GM19043 (cell line): Measurements from ENCODE around the gene RTL1.

Experiments used
- ATAC-seq: cut with Tn5 transposase; IDR thresholded peaks from one replicate; pipeline ENCODE4 v1.9.1; 2021; ENCODE audit warnings: low read depth; ENCODE audit not compliant: unreplicated experiment

The RTL1 gene

DNA sequence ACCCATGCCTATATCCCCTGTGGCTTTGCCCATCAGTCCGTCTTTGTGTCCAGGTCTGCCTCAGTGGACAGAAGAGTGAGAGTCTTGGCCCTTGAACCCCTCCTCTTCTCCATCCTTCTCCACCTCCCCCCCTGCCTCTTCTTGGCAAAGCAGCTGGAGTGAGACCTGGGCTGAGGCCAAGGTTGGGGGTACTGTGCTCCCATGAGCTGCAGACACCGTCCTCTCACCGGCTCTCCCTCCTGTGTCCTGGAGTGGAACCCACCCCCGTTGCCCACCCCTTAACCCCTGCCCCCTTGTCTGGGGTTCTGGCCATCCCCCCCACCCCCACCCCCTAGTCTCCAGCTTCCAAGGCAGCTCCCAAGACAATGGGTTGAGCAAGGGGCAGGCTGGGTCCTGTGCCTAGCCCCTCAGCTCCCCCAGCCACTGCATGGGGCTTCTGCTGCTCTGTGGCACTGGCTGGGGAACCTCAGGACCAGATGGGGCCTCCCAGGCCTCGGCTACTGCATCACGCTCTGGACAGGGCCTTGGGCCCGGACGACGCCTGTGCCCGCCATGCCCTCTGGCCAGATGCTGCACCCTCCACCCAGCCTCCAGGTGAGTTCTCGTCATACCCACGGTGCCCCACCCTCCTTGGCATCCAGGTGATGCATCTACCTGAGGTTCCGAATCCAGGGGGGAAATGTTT is 35.7 kb downstream of the RTL1 start:
- no peak for ATAC-seq

DNA sequence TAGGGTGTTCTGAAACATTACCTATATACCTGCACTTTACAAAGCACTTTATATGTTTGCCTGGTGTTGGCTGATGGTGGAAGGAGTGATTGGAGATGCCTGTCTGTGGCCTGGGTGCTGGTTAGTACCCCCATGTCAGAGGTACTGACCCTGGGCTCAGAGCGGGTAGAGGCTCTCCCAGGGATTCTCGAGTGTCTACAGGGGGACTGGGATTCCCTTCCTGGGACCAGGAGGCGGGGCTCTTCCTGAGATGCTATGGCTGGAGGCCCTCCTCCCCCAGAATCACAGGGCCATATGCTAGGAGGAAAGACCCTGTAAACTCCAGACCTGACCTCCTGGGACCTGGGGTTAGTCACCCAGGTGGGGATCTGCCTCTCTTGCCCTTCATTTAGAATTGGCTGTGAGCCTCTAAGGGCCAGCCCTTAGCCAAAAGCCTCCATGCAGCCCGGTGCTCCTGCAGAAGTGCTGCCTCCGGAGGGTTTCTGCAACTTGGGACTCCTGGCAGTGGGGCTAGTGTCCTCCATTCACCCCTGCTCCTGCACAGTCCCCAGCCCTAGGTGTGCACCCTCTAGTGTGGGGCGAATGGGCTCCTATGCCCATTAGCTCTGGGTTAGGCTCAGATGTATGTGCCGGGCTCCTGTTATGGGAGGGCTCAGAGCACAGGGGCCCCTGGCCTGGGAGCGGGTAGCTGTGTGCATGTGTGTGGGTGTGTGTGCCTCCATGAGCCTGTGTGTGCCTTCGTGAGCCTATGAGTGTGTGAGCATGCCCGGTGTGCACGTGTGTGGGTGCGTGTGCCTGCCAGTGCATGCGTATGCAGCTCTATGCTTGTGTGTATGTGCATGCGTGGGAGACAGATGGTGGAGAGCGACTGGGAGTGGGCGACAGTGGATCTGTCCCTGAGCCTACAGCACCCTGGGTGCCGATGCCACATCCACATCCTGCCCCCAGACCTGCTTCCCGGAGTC is 36.6 kb downstream of the RTL1 start:
- no peak for ATAC-seq

DNA sequence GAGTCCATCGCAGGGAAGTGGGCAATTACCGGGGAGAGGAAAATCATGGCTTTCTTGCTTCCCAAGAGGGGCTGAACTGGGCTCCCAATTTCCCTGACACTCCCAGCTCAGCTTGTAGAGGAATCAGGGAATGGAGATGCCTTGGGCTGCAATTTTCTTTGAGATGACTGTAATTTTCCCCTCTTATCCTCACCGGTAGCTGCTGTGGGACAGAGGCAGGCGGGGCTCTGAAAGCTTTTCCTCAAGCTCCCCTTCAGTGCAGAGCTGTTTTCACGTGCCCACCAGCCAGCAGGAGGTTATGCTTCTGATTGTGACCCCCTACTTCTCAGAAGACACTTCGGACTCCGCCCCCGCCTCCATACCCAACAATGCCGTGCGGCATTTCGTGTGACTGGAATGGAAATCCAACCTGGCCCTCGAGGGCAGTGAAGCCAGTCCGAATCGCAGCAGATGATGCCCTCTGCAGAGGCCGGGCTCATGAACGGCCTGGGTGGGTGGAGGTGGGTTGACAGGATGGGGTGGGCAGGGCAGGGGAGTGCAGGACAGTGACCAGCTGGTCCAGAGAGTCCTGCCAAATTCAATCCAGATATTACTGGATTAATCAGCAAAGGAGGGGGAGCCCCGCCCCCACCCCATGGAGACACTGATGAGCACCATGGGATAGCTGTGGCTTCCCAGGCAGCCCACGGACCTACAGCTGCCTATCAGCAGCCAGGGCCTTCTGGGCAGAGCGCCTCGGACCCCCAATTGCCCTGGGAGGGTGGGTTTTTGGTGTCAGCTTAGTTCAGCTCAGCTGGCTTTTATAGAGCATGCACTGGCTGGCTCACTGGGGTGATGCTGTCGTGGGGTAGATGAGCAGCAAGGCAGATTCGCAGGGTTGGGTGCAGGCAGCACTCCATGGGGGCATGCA is 37.6 kb downstream of the RTL1 start:
- no peak for ATAC-seq

DNA sequence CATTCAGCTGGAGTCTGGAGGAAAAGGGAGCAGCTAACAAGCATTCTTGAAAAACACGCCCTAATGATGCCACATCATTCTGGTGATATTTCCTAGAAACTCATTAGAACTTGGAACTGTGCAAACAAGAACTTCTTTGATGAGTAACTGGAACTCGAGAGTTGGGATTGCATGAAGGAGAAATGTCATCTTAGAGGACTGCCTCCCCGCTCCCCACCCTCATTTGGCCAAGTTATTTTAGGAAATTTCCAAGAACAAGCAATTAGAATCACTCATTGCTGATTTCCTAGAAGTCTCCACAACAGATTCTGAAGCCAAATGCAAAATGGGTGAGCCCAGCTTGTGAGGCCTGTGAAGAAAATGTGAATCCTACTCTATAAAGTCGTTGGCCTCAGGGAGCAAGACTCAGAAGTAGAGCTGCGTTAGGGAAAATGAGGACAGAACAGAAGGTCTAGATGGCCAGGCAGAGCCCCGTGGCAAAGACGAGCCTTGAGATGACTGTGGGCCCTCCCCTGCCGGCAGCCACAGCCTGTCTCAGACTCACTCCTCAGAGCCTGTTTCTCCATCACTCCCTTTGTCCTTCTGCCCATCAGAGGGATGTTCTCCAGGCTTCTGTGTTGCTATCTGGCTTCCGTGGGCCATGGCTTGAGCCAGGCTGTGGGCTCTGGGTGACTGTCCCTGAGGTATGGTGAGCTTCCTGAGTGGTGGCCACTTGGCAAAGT is 38.4 kb downstream of the RTL1 start:
- no peak for ATAC-seq

DNA sequence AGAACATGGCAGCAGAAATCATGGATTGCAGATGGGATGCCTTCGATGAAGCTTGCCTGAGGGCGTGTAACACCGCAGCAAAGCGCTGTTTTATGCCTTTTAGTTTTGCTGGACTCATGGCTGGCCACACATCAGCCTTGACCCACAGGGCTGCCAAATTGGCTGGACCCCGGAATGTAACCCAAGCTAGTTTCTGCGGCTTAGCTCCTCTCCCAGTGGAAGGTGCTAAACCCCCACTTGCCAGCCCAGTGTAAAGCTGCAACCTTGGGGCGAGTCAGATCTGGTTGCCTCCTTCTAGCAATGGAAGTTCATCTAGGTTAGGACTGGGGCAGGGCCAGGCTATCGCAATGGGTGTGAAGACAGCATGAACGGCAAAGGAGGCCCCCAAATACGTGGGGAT is 39.3 kb downstream of the RTL1 start:
- no peak for ATAC-seq

DNA sequence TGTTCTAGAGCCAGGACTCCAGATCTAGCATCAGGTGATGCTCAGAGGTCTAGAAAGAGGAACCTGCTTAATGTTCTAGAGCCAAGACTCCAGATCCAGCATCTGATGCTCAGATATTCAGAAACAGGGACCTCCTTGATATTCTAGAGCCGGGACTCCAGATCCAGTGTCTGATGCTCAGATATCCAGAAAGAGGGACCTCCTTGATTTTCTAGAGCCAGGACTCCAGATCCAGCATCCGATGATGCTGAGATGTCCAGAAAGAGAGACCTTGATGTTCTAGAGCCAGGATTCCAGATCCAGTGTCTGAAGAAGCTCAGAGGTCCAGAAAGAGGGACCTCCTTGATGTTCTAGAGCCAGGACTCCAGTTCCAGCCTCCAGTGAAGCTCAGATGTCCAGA is 40.7 kb downstream of the RTL1 start:
- no peak for ATAC-seq

DNA sequence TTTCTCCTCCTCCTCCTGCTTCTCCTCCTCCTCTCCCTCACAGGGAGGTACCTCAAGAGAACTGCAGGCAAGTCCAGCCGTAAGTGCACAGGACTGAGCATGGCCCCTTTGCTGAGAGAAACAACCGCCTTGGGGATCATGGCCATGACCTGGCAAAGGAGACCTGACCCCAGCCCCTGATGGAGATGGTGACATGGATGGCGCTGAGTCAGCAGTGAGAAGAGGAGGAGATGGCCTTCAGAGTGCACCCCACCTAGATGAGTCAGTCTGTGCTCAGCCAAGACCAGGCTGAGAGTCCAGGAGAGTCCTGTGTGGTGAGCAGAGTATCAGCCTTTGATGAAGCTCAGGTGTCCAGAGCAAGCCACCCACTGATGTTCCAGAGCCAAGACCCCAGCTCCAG is 41.2 kb downstream of the RTL1 start:
- no peak for ATAC-seq

DNA sequence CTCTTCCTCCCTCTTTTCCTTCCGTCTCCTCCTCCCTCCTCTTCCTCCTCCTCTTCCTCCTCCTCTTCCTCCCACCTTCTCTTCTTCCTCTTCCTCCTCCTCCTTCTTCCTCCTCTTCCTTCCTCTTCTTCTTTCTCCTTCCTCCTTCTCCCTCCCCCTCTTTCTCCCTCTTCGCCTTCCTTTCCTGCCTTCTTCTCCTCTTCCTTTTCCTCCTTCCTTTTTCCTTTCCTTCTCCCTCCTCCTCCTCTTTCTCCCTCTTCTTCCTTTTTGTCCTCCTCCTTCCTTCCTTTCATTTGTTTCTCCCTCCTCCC is 41.6 kb downstream of the RTL1 start:
- no peak for ATAC-seq

DNA sequence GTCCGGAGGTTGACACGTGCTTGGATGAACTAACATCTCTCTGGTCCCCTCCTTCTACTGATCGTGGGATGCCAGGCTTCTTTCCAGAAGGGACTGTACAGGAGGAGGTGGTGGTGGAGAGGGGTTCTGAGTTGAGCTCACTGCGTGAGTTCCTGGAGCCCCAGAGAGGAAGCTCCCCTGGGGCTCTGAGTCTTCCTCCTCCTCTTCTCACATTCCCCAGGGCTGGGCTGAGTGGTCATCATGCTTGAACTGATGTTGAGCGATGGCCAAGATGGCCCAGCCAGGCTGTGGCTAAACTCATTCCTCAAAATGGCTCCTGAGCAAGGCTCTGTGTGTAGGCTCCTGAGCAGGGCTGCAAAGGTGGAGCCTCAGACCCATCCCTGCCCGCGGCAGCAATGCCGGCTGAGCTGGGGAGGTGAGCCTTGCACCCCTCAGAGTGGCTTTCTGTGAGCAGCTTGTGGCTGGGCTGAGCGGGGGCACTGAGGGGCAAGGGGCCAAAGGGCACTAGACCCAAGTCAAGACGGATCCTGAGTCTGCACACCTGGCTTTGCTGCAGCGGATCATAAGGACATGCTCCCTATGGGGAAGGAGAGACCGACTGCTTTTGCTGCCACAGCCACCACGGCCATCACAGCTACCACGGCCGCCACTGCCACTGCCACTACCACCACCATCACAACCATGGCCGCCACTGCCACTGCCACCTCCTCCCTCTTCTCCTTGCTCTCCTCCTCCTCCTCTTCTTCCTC is 42.2 kb downstream of the RTL1 start:
- no peak for ATAC-seq

DNA sequence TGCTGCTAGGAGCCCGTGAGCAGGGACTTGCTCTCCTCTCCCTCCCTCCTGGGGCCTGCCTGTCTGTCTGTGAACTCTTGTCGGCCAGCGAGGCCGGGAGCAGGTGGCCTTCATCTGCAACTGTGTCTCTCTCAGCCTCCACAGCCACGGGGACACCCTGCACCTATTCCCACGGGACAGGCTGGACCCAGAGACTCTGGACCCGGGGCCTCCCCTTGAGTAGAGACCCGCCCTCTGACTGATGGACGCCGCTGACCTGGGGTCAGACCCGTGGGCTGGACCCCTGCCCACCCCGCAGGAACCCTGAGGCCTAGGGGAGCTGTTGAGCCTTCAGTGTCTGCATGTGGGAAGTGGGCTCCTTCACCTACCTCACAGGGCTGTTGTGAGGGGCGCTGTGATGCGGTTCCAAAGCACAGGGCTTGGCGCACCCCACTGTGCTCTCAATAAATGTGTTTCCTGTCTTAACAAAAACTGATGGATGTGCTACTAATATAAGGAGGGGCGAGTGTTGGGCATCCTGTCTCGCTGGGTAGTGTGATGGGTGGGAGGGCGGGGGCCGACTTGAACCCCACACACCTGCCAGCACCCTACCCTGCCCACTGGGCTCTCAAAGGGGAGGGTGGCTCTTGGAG is 42.9 kb downstream of the RTL1 start:
- ATAC-seq, result no peak

DNA sequence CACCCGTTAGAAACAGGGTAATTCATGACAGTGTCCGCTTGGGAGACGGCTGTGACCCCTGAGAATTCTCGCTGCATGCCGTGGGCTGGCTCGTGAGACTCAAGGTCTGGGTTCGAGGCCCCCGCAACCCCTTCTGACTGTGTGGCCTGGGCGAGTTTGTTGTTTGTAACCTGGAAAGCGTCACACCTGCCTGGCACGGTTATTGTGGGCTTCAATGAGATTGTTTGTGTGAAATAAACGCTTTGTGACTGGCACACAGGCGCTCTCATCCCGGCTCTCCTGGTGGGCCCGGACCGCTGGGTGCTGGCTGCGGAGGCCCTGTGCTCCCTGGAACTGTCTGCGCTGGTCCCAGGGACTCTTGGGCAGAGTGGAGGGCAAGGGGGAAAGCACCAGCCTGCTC is 43.7 kb downstream of the RTL1 start:
- ATAC-seq, result no peak

DNA sequence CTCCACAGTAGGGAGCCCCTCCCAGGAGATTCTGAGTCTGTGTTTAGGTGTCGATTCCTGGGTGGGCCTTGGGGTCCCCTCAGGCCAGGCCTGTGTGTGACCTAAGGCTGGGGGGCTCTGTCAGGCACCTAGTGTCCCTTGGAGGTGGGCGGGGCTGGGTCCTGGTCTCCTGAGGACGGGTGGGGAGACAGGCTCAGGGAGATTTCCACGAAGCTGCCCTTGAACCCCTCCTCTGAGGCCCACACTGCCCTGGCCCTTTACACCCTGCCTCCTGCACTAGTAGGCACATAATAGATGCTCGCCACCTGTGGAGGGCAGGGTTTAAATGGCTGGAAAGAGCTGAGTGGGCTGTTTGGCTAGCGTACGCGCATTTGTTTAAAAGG is 44.7 kb downstream of the RTL1 start:
- no peak for ATAC-seq

DNA sequence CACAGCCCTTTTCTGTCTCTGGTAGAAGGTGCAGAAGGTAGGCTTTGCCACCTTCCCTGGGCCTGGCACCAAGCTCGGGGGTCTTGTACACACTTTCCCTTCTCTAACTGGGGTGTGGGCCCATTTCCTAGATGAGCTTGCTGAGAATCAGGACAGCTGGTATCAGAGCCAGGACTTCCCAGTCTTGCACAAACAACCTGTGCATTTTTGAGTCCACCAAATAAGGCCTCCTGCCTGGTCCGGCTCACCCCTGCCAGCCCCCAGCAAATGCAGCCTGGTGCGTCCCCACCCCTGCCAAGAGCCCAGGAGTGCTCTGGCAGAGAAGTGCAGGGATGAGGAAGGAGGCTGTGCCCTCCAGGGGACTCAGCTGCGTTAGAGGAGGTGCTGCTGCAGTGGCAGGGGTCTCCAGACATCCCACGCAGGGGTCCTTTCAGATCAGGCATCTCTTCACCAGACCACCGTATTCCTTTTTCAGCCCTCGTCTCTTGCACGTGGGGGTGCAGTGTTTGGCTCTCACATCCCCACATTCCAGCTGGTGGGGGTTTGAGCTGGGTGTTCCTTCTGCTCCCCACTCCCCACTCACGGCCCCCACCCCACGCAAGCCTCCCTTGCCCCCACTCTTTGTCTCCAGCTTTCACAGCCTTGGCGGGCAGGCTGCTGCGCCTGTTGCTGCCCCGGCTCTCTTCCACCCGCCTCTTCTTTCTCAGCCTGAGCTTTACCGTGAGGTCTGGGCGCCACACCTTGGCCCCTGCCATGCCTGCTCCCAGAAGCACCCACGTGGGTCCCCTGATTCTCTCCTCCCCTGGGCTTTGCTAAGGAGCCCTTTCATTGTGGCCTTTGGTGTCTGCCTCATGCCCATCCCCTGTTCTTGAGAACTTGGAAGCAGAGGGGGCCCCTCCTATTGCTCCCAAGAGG is 45.3 kb downstream of the RTL1 start:
- ATAC-seq, result no peak

DNA sequence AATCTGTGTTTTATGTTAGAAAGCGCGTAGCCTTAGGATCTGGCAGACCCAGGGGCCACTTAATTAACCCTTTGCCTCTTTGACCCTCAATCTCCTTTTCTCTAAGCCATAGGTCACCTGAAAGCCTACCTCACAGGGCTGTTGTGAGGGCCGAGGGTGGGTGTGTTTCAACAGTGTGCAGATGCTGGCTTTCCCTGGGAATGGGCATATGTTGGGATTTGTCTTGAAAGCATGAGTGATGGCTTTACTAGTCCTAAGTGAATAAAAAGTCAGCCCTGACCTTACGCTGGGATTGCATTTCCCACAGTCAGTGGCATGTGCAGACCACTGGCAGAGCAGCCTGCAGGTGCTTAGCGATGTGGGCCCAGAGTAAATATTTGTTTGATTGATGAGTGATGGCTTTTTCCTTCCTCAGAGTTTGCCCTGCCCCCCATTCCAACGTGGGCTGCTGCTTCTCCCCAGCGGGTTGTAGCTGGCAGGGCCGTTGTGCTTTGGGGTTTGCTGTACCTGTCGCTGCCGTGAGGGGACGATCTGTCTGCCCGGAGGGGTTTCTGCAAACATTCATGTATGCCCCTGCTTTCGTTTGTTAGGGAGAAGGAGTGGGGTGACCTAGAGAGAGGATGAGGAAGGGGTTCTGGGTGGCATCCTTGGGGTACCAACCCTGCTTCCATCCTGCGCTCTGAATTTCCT is 46.1 kb downstream of the RTL1 start:
- no peak for ATAC-seq

DNA sequence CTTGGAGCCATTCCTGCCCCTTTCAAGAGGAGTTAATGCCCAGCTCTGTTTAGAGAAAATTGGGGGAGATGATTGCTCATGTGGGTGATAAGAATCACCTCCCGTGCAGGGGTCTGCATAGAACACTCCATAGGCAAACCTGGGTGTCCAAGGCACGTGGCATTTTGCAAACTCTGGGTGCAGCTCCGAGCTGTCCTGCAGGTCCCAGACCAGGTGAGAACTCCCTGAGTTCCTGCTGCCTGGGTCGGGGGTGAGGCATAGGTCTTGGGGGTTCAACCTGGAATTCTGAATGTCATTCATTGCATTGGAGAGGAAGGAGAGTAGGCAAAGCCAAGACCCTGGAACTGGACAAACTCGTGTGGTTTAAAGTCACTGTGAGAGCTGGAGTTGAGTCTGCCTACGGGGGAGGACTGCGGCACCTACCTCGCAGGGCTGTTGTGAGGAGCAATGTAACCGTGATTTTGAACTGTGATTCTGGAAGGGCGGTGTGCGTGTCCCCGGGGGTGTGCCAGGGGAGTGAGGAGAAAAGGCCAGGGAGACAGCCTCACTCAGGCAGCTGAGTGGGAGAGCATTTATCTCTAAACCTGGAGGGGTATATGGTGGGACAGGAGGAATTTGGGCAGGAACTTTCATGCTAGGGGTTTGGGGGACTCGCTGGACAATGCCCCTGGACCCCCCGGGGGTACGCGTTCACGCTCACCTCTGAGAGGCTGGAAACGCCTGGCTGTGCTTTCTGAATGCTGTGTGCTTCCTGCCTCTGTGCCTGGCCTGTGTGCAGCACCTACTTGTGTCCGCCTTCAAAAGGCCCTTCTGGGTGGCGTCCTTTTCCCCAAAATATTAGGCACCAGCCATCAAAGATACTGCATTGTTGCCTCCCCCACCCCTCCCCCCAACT is 47.2 kb downstream of the RTL1 start:
- no peak for ATAC-seq

DNA sequence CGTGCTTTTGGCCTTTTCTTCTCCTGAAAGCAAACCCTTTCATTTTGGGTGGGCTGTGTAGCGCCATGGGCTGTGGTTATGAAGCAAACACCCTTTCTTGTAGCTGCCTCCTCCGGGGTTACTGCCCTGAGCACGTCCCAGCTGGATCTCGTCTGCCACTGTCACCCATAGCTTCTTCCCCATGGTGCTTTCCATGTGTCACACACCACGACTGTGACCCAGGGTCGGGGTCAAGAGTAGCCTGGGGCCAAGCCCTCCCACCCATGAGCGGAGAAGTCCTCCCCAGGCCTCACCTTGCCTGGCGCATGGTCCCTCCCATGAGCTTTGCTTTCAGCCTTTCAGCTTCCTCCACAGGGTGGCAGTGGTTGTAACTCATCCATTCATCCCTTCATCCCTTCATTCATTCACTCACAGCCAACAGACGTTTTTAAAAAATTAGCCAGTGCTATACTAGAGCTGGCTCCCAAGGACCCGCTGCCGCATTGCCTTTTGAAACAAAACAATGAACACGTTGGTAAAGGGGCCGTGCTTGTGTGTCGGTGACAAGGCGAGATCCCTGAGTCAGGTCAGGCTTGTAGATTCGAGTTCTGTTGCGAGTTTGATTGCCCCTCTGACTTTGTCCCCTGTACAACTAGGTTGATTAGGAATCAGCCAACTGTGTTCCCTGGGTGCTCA is 48.1 kb downstream of the RTL1 start:
- ATAC-seq, result no peak
